LNCaP clone FGC (cell line): ENCODE results near the gene GDPGP1.

Experiments
- DNase-seq: peaks from one replicate; pipeline ENCODE4 v3.0.0-alpha.2; 2011; ENCODE audit warnings: low read depth
- H3K4me3 ChIP-seq: 2 replicates; pipeline ENCODE4 v1.5.1; 2011; ENCODE audit warnings: mild to moderate bottlenecking, low read depth, low read length, control low read depth
- TF ChIP-seq, protein P1 (sequence below): IDR thresholded peaks from 2 replicates; pipeline ENCODE4 v1.5.1; 2012; ENCODE audit warnings: mild to moderate bottlenecking; ENCODE audit not compliant: control insufficient read depth, insufficient read depth; ENCODE audit errors: extremely low read depth

GDPGP1 gene

DNA sequence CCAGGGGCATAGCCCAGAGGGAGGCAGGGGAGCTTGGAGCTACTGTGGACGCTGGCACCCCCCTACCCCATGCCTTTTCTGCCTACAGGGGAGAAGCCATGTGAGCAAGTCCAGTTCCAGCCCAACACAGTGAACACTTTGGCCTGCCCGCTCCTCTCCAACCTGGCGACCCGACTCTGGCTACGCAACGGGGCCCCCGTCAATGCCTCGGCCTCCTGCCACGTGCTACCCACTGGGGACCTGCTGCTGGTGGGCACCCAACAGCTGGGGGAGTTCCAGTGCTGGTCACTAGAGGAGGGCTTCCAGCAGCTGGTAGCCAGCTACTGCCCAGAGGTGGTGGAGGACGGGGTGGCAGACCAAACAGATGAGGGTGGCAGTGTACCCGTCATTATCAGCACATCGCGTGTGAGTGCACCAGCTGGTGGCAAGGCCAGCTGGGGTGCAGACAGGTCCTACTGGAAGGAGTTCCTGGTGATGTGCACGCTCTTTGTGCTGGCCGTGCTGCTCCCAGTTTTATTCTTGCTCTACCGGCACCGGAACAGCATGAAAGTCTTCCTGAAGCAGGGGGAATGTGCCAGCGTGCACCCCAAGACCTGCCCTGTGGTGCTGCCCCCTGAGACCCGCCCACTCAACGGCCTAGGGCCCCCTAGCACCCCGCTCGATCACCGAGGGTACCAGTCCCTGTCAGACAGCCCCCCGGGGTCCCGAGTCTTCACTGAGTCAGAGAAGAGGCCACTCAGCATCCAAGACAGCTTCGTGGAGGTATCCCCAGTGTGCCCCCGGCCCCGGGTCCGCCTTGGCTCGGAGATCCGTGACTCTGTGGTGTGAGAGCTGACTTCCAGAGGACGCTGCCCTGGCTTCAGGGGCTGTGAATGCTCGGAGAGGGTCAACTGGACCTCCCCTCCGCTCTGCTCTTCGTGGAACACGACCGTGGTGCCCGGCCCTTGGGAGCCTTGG is 5.9 kb upstream of the GDPGP1 start:
- TF ChIP-seq, protein P1, sequence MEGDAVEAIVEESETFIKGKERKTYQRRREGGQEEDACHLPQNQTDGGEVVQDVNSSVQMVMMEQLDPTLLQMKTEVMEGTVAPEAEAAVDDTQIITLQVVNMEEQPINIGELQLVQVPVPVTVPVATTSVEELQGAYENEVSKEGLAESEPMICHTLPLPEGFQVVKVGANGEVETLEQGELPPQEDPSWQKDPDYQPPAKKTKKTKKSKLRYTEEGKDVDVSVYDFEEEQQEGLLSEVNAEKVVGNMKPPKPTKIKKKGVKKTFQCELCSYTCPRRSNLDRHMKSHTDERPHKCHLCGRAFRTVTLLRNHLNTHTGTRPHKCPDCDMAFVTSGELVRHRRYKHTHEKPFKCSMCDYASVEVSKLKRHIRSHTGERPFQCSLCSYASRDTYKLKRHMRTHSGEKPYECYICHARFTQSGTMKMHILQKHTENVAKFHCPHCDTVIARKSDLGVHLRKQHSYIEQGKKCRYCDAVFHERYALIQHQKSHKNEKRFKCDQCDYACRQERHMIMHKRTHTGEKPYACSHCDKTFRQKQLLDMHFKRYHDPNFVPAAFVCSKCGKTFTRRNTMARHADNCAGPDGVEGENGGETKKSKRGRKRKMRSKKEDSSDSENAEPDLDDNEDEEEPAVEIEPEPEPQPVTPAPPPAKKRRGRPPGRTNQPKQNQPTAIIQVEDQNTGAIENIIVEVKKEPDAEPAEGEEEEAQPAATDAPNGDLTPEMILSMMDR, result no peak
- H3K4me3 ChIP-seq, result no peak overlapping the region
- DNase-seq, result no peak

DNA sequence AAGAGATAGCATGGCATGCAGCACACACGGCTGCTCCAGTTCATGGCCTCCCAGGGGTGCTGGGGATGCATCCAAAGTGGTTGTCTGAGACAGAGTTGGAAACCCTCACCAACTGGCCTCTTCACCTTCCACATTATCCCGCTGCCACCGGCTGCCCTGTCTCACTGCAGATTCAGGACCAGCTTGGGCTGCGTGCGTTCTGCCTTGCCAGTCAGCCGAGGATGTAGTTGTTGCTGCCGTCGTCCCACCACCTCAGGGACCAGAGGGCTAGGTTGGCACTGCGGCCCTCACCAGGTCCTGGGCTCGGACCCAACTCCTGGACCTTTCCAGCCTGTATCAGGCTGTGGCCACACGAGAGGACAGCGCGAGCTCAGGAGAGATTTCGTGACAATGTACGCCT is 5.0 kb upstream of the GDPGP1 start:
- no peak for DNase-seq
- TF ChIP-seq, protein P1, result no peak
- H3K4me3 ChIP-seq, result no peak overlapping the region

DNA sequence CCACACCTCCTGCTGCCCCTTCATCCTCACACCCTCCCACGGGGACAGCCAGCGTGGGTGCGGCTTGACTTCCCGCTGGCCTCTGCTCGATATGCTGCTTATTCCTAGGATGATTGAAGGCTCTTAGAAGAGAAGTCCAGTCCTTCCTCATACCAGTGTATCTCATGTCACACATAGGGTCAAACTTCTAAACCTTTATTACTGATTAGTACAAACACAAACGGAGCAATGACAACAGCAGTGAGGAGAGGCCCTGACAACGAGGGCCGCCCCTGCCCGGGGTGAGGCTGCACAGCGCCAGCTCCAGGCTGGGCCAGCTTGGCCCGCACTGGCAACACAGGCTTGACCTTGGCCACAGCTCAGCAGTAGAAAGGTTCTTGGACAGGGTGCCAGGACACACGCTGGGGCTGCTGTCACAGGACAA is 3.9 kb upstream of the GDPGP1 start:
- peak overlapping the region; percentile 20; the same call in 1 of the 2 replicates for H3K4me3 ChIP-seq
- peak; percentile 89 for DNase-seq
- TF ChIP-seq, protein P1, result peak; percentile 29

DNA sequence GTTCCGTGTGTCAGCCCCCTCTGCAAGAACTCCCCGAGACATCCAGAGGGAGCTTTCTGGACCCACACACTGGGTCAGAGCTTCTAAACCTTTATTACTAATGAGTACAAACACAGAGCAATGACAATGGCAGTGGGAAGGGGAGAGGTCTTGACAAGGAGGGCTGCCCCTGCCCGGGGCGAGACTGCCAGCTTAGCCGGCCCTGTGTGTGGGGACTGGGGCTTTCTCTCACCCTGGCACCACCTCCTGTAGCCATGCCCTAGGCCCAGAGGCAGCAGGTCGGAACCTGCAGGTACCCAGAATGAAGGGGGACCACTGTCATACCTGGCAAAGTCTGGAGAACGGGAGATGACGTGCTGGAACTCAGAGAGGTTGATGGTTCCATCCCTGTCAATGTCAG is 3.4 kb upstream of the GDPGP1 start:
- DNase-seq, result no peak
- TF ChIP-seq, protein P1, result no peak
- peak overlapping the region; percentile 20; the same call in 1 of the 2 replicates for H3K4me3 ChIP-seq

DNA sequence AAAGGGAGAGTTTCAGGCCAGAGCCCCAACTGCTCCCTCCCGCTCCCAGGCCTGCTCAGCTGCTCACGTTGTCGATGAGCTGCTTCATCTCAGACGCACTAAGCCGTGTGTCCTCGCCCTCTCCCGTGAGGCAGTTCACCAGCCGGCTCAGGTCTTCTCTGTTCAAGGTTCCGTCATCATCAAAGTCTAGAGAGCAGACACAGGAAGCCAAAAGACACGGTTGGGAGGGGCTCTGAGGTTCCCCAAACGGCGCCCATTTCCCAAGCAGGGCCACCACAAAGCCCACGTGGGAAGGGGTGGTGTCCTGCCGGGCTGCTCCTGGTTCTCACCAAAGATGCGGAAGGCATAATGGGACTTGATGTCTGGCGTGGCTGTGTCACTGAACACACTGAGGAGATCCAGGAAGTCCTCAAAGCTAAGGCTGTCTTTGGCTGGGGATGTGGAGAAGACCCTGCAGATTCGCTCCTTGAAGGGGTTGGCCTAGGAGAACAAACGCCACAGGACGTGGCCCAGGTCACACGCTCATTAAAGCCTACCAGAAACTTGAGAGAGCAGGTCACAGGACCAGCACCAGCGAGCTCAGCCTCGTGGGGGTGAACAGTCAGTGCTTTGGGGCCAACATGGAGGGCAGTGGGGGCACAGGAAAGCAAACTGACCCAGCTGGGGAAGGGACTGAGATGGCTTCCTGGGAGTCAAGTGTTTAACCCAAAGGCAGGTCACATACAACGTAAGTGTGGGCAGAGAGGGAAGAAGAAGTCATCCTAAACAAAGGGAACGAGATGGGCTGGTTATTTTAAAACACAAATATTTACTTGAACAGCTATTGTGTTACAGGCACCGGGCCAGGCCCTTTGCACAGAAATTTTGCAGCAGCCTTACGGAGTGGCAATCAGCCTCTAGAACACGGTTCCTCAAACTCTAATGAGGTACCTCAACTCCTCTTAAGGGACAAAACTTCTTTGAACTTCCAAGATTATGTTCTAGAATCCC is 2.7 kb upstream of the GDPGP1 start:
- DNase-seq, result peak; percentile 87
- H3K4me3 ChIP-seq, result peak overlapping the region; percentile 94

DNA sequence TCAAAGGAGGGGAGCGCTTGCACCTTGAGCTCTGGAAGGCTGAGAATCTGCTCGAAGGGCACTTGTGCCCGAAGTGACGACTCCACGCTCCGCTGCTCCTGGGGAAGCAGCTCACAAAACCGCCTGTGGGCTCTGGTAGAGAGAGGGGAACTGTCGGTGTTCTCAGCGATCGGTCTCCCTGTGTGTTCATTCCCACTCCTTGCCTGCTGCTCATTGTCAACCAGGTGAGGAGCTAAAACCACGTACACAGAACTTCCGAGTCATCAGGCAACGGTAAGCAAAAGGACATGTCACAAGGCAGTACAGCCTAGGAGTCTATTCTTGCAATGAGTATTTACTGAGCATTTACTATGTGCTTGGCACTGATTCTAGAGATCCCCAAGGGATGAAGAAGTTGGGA is 1.8 kb upstream of the GDPGP1 start:
- peak overlapping the region; percentile 94 for H3K4me3 ChIP-seq
- TF ChIP-seq, protein P1, result no peak
- no peak for DNase-seq

More for the DNA sequence above, 2.7 kb upstream of the GDPGP1 start:
- TF ChIP-seq, protein P1, result no peak
